Fibroblast of skin of back (primary cell): ENCODE data around the gene DRAP1.

ENCODE experiments used
- DNase-seq: peaks from one replicate; pipeline ENCODE4 v3.0.0-alpha.2; 2013

Gene DRAP1

GRCh38 chr11:65965986-65966762 lies 46.9 kb downstream of the DRAP1 start:
- no peak for DNase-seq

GRCh38 chr11:65967329-65967934 lies 48.2 kb downstream of the DRAP1 start:
- DNase-seq, result no peak

GRCh38 chr11:65968600-65969482 lies 49.6 kb downstream of the DRAP1 start:
- no peak for DNase-seq
